GM12873 (cell line): Measurements from ENCODE around the gene OPRM1.

Source experiments
- CTCF ChIP-seq: IDR thresholded peaks from 2 replicates; pipeline ENCODE4 v1.5.1; 2012; ENCODE audit warnings: low read depth, mild to moderate bottlenecking, moderate library complexity, low read length, control low read depth; ENCODE audit not compliant: insufficient read depth; ENCODE audit errors: missing control alignments

The OPRM1 gene

GRCh38 chr6:154268486-154268885 lies 229.4 kb downstream of the OPRM1 start:
- no peak for TF ChIP-seq CTCF

- no peak for TF ChIP-seq CTCF
Measured at GRCh38 chr6:154274168-154274567, 235.1 kb downstream of the OPRM1 start.

- TF ChIP-seq CTCF = peak; percentile 43
Measured at GRCh38 chr6:154276810-154277628, 238.0 kb downstream of the OPRM1 start.

GRCh38 chr6:154277629-154278017 lies 238.6 kb downstream of the OPRM1 start:
- TF ChIP-seq CTCF = no peak

- no peak for TF ChIP-seq CTCF
Measured at GRCh38 chr6:154280521-154280920, 241.5 kb downstream of the OPRM1 start.

- TF ChIP-seq CTCF = no peak
Measured at GRCh38 chr6:154284313-154284853, 245.3 kb downstream of the OPRM1 start.

- TF ChIP-seq CTCF = no peak
Measured at GRCh38 chr6:154285826-154286225, 246.8 kb downstream of the OPRM1 start.
